Tibial nerve (tissue), 4 donors: ENCODE results near the gene CCDC91. TPM values are rescaled to one million over a fixed set of nuclear protein-coding genes. Genes with fewer than 3 reads are reported as not detected.

Source experiments
- DNase-seq, 2 donors: peaks; one replicate each; pipeline ENCODE4 v3.0.0-alpha.2; 2019; ENCODE audit warnings: low spot score in 2 of 2
- H3K27ac ChIP-seq, 4 donors: fragments of 200-600 bp; sonication (generic) in 3 of 4; one replicate each; pipeline ENCODE4 v1.5.1; 2017 to 2019; ENCODE audit warnings: mild to moderate bottlenecking in 1 of 4
- H3K27me3 ChIP-seq, 2 donors: fragments of 200-600 bp; sonication (generic) in 1 of 2; one replicate each; pipeline versions ENCODE4 v1.5.1 to v1.6.0; 2017 to 2019
- H3K36me3 ChIP-seq, 3 donors: fragments of 200-600 bp; sonication (generic); one replicate each; pipeline ENCODE4 v1.5.1; 2018 to 2019
- H3K4me1 ChIP-seq, 4 donors: fragments of 200-600 bp; sonication (generic) in 3 of 4; one replicate each; pipeline ENCODE4 v1.5.1; 2017 to 2019
- H3K4me3 ChIP-seq, 4 donors: fragments of 200-600 bp; sonication (generic) in 3 of 4; one replicate each; pipeline ENCODE4 v1.5.1; 2017 to 2019; ENCODE audit warnings: mild to moderate bottlenecking in 1 of 4, moderate library complexity in 1 of 4
- H3K9me3 ChIP-seq, 4 donors: fragments of 200-600 bp; sonication (generic) in 3 of 4; one replicate each; pipeline ENCODE4 v1.5.1; 2017 to 2019
- EP300 ChIP-seq, 2 donors: sonication (generic); formaldehyde crosslinking; IDR thresholded peaks; one replicate each; pipeline ENCODE4 v1.6.1; 2017; ENCODE audit warnings: antibody characterized with exemption in 2 of 2, mild to moderate bottlenecking in 1 of 2
- POLR2A ChIP-seq, 2 donors: fragments of 450-650 bp; IDR thresholded peaks; one replicate each; pipeline ENCODE4 v1.6.1; 2017; ENCODE audit warnings: antibody characterized with exemption in 2 of 2, mild to moderate bottlenecking in 2 of 2, moderate library complexity in 2 of 2
- WGBS, 2 donors: methylation state at CpG; one replicate each; pipeline ENCODE4 v1.1.5; 2018; 5-methylcytosine and 5-hydroxymethylcytosine counted together
- total RNA-seq, 4 donors: library from RNA; depleted of rRNA; stranded (reverse); fragments of >200 nt; gene quantifications; one replicate each; pipeline ENCODE4 v1.1.0, GENCODE V29; 2016
- TF ChIP-seq, protein P1 (sequence below), 5 experiments: fragments of 200-600 bp in 3 of 5; fragments of 450-650 bp in 2 of 5; sonication (generic) in 3 of 5; IDR thresholded peaks; one replicate each; pipeline ENCODE4 v1.5.1; 2016 to 2019; ENCODE audit warnings: antibody characterized with exemption in 5 of 5, mild to moderate bottlenecking in 3 of 5, moderate library complexity in 2 of 5

Gene CCDC91
- total RNA-seq, 4 donors from 2014 or later = 39.0 to 76.5 (median 44.0) TPM

DNA sequence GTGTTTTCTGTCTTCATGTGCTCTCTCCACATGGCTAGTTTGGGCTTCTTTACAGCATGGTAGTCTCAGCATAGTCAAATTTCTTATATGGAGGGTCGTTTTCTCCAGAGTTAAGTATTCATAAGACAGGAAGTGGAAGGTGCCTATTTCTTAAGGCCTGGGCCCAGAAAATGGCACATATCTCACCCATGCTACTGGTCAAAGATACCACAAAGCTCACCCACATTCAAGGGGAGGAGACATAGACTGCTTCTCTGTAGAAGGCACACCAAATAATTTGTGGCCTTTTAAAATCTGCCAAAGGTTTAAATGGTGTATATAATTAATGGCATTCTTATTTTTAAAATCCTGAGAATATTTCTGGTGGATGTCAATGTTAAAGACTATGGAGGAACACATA, 44.8 kb downstream of the CCDC91 start:
- Histone ChIP-seq H3K4me1 (peaks cover 0 to 13% (median 0%) of the 10 kb centered on the region in 4 donors), H3K27me3 (no peaks in the 10 kb centered on the region), H3K36me3 (no peaks in the 10 kb centered on the region), H3K27ac (no peak overlapping the region), H3K4me3 (no peak overlapping the region), H3K9me3 (no peaks in the 10 kb centered on the region)
- DNase-seq = no peak
- TF ChIP-seq, protein P1, sequence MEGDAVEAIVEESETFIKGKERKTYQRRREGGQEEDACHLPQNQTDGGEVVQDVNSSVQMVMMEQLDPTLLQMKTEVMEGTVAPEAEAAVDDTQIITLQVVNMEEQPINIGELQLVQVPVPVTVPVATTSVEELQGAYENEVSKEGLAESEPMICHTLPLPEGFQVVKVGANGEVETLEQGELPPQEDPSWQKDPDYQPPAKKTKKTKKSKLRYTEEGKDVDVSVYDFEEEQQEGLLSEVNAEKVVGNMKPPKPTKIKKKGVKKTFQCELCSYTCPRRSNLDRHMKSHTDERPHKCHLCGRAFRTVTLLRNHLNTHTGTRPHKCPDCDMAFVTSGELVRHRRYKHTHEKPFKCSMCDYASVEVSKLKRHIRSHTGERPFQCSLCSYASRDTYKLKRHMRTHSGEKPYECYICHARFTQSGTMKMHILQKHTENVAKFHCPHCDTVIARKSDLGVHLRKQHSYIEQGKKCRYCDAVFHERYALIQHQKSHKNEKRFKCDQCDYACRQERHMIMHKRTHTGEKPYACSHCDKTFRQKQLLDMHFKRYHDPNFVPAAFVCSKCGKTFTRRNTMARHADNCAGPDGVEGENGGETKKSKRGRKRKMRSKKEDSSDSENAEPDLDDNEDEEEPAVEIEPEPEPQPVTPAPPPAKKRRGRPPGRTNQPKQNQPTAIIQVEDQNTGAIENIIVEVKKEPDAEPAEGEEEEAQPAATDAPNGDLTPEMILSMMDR (IDR thresholded peaks at IDR 0.05) = no peak
- TF ChIP-seq POLR2A (IDR thresholded peaks at IDR 0.05) (no peak), EP300 (IDR thresholded peaks at IDR 0.05) (no peak)
- 67 to 70% methylated on average over 1 of the region's 1 CpG for WGBS, 2 donors

DNA sequence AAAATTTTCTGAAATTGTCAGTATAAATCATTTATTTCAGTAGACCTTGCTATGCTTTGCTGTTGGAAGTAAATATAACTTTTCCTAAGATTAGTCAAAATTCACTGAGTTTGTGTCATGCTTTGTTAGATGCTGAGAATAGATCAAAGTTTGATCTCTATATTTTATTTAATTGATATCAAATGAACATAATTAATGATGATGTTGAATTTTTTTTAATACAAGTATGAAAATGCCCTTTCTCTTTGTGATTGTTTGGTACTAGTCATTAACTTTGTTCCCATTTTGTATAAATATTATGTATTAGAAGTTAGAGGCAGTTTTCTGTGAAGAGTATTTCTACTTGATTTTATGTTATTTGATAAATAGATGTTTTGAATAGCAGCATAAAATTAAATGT, 45.7 kb downstream of the CCDC91 start:
- no peak overlapping the region for H3K27ac ChIP-seq
- TF ChIP-seq, protein P1 (IDR thresholded peaks at IDR 0.05) = no peak
- TF ChIP-seq POLR2A (IDR thresholded peaks at IDR 0.05) = no peak
- TF ChIP-seq EP300 (IDR thresholded peaks at IDR 0.05) = no peak
- H3K4me1 ChIP-seq = peaks cover 0 to 13% (median 0%) of the 10 kb centered on the region in 4 donors
- H3K4me3 ChIP-seq = no peak overlapping the region
- H3K27me3 ChIP-seq = no peaks in the 10 kb centered on the region
- no peaks in the 10 kb centered on the region for H3K9me3 ChIP-seq
- H3K36me3 ChIP-seq = no peaks in the 10 kb centered on the region
- no peak for DNase-seq

DNA sequence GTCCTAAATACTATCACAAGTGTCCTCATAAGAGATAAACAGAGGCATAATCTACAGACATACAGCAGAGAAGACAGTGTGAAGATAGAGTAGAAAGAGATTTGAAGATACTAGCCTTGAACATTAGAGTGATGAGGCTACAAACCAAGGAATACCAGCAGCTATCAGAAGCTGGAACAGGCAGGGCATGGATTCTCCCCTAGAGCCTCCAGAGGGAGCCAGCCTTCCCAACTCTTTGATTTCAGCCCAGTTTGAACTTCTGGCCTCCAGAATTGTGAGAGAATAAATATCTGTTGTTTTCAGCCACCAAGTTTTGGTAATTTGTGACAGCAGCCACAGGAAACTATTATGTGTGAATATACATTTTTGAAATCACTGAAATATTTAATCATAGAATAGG, 47.2 kb downstream of the CCDC91 start:
- H3K36me3 ChIP-seq = no peaks in the 10 kb centered on the region
- no peak for DNase-seq
- no peaks in the 10 kb centered on the region for H3K27me3 ChIP-seq
- H3K9me3 ChIP-seq = no peaks in the 10 kb centered on the region
- H3K4me1 ChIP-seq = peaks cover 0 to 4% (median 0%) of the 10 kb centered on the region in 4 donors
- no peak for TF ChIP-seq POLR2A (IDR thresholded peaks at IDR 0.05)
- TF ChIP-seq, protein P1 (IDR thresholded peaks at IDR 0.05) = no peak
- TF ChIP-seq EP300 (IDR thresholded peaks at IDR 0.05) = no peak
- H3K27ac ChIP-seq = no peak overlapping the region
- no peak overlapping the region for H3K4me3 ChIP-seq

DNA sequence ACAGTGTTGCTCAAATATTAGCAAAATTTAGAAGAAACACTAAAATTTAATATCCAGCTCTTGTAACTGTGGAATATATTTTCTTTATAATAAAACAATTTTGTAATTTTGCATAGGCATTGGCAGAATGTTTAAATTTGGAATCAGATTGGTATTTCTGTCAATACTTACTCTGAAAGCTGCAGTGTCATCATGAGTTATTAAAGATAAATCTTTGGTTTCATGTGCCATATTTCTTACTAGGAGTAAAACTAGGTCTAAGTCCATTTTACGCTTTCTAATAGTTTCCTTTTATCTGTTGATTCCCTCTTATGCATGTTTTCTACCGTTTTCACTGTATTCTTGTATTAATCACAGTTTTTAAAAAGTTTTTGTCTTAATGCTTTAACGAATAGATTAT, 49.7 kb downstream of the CCDC91 start:
- no peaks in the 10 kb centered on the region for H3K27me3 ChIP-seq
- H3K27ac ChIP-seq = no peak overlapping the region
- no peaks in the 10 kb centered on the region for H3K36me3 ChIP-seq
- TF ChIP-seq POLR2A (IDR thresholded peaks at IDR 0.05) (no peak), EP300 (IDR thresholded peaks at IDR 0.05) (no peak)
- TF ChIP-seq, protein P1 (IDR thresholded peaks at IDR 0.05) = no peak
- no peaks in the 10 kb centered on the region for H3K9me3 ChIP-seq
- WGBS, 2 donors = 97 to 98% methylated on average over 3 of the region's 3 CpGs
- no peak overlapping the region for H3K4me3 ChIP-seq
- DNase-seq = no peak
- H3K4me1 ChIP-seq = peaks cover 0 to 2% (median 0%) of the 10 kb centered on the region in 4 donors

DNA sequence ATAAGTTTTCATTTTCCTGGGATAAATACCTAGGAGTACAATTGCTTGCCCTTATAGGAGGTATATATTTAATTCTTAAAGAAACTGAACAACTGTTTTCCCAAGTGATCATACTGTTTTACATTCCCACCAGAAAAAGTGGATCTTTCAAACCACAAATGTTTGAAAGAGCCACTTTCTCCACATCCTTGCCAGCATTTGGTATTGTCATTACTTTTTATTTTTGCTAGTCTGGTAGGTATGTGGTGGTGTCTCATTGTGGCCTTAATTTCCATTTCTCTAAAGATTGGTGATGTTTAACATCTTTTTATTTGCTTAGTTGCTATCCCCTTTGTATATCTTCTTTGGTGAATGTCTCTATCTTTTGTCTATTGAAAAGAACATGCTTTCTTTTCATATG, 50.6 kb downstream of the CCDC91 start:
- no peak overlapping the region for H3K4me3 ChIP-seq
- TF ChIP-seq, protein P1 (IDR thresholded peaks at IDR 0.05) = no peak
- TF ChIP-seq EP300 (IDR thresholded peaks at IDR 0.05) (no peak), POLR2A (IDR thresholded peaks at IDR 0.05) (no peak)
- H3K36me3 ChIP-seq = no peaks in the 10 kb centered on the region
- no peaks in the 10 kb centered on the region for H3K9me3 ChIP-seq
- H3K4me1 ChIP-seq = no peaks in the 10 kb centered on the region
- DNase-seq = no peak
- no peaks in the 10 kb centered on the region for H3K27me3 ChIP-seq
- no peak overlapping the region for H3K27ac ChIP-seq
